ENCODE data around the gene SYT9.

DNA sequence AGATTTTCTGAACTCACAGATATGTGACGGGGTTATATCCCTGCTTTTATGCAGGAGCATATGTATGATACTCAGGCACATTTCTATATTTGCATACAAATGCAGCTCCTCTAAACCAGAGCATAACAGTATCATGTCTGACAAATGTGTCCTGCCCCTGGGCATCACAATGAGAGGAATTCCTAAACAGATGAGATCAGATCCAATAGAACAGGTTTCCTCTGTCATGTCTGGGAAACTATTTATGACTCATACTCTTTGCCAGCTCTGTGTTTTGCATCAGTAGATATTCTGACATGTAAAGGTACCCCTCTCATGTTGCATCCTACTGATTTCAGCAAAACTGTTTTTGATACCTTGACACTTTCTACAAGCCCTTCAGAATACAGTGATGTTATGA lies 29.4 kb downstream of the SYT9 start:
- TF ChIP-seq POLR2A (IDR thresholded peaks at IDR 0.05): no peak
- TF ChIP-seq, protein P1, sequence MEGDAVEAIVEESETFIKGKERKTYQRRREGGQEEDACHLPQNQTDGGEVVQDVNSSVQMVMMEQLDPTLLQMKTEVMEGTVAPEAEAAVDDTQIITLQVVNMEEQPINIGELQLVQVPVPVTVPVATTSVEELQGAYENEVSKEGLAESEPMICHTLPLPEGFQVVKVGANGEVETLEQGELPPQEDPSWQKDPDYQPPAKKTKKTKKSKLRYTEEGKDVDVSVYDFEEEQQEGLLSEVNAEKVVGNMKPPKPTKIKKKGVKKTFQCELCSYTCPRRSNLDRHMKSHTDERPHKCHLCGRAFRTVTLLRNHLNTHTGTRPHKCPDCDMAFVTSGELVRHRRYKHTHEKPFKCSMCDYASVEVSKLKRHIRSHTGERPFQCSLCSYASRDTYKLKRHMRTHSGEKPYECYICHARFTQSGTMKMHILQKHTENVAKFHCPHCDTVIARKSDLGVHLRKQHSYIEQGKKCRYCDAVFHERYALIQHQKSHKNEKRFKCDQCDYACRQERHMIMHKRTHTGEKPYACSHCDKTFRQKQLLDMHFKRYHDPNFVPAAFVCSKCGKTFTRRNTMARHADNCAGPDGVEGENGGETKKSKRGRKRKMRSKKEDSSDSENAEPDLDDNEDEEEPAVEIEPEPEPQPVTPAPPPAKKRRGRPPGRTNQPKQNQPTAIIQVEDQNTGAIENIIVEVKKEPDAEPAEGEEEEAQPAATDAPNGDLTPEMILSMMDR (IDR thresholded peaks at IDR 0.05 in 8 of 11, conservative IDR thresholded peaks at IDR 0.05 in 3 of 11): no peak
